NCI-H446 (cell line): ENCODE data around the gene TBCD.

ENCODE experiments used
- DNase-seq, 2 experiments: peaks; one replicate each; lab custom pipeline; 2025; lab: John Stamatoyannopoulos, UW

TBCD gene

DNA sequence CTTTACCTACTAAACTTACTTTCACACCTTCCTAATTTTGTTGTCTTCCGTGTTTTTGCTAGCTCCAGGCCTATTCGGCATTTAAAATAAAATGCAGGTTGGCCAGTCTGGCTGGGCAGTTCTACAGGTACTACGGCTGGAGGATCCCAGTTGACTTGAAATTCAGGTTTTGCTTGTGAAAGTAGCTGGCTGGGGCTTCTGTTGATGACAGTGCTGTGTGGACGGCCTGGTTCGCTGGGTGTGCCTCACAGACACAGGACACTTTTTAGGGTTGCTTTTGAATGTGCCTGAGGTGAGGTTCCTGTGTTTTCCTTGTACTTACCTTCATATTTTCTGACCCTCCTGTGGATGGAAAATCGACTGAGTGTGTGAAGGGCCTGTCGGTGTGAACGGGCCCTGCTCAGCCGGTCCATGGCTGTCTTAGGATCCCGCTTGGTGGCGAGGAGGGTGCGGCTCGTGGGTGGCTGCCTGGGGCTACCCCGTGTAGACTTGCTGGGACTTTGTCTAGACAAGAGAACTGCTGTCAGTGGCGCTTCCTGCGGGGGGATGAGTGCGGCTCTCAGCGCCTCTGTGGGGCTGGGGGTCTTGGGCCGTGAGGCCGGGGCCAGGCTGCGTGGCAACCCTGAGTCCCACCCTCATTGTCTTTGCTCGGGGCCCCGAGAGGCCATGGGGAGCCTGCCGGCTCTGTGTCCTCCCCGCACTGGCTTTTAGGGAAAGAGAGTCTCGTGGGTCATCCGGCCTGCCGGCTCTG is 106.7 kb downstream of the TBCD start:
- DNase-seq: no peak

DNA sequence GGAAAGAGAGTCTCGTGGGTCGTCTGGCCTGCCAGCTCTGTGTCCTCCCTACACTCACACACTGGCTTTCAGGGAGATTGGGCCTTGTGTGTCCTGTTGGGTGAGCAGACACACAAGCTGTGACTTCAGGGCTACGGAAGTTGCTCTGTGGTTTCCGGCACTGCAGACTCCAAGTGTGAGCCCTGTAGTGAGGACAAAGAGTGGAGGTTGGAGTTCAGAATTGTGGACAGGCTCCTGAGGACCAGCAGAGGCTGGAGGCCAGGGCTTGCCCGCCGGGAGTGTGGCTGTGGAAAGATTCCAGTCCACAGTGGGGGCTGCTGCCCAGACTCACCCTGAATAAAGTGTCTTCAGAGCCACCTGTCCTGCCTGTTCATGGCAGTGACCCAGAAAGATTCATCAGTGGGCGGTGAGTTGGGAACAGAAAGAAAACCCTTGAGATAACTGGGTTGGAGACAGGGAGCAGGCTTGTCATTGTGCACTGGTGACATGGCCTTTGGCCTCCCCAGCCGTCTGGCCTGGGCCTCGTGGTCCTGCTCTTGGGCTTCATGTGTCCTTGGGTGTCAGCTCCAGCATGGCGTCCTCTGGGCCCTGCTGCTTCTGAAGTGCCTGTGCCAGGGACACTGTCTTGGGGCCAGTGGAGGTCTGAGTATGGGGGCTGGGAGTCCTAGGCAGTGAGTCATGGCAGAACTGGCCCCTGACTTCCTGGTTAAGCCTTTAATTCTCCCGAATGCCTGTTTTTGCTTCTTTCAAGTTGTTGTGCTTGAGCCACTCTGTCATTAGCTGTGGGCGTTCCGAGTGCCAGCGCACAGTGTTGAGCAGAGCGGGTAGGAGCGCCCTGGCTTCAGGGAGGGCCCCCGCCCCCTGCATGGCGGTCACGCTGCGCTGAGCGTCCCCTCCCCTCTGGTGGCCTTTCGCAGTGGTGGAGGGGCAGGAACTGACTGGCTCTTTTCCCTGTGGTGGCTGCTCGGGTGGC is 107.9 kb downstream of the TBCD start:
- no peak for DNase-seq

DNA sequence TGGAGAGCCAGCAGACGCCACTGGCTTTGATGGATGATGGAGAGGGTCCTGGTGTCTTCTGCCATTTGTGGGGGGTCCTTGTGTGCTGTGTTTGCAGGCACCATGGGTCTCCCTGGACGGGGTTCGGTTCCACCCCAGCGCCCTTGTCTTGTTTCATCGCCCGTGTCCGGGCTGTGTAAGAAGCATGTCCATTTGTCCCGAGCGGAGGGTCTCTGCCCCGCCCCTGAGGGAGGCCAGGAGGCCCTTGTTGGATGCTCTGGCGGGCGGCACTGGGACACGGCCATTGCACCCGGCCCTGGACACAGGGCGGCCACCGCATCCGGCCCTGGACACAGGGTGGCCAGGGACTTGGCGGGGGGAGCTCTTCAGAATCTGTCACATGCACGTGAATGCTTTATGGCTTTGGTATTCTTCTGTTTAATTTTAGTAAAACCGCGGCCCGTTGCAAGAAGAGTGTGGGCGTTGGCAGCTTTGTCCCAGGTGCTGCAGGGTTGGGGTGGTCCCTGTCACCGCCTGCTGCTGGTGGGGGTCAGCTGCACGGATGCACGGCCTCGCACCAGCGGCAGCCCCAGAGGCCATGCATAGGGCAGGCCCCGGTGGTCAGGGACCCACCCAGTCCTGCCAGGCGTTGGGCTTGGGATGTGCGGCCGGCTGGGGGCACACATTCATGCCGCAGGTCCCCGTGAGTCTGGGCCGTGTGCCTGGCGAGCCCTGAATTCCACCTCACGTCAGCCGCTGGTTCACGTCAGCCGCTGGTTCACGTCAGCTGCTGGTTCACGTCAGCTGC is 108.9 kb downstream of the TBCD start:
- no peak for DNase-seq

DNA sequence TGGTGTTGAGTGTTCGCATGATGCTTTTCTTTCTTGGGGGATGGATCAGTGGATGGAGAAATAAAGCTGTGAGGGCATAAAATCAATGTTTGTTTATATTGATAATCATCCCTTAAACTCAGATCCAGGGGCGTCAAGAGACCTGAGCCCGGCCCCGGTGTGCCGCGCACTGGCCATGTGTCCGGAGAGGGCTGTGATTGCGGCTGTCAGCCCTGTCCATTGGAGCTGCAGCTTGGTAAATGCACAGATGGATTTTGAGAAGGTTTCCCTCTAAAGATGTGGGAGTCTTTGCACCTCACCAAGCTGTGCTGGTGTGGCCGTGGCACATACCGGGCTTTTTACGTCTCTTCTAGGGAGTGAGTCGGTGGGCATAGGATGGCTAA is 109.5 kb downstream of the TBCD start:
- no peak for DNase-seq

DNA sequence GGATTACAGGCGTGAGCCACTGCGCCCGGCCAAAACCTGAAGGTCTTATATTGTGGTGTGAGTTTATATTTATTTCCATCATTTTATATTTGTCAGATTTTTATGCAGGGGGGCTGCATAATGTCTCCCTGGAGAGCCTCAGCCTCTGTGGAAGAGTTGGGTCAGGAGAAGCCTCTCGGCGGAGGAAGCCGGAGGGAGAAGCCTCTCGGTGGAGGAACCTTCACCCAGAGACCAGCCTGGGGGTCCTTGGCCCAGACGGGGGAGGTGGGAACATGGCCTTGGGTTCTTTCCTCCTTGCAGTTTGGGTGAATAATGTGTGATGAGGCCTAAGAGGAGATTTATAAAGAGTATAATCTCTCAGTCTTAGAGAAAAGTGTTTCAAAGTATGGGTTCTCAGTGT is 110.3 kb downstream of the TBCD start:
- no peak for DNase-seq

DNA sequence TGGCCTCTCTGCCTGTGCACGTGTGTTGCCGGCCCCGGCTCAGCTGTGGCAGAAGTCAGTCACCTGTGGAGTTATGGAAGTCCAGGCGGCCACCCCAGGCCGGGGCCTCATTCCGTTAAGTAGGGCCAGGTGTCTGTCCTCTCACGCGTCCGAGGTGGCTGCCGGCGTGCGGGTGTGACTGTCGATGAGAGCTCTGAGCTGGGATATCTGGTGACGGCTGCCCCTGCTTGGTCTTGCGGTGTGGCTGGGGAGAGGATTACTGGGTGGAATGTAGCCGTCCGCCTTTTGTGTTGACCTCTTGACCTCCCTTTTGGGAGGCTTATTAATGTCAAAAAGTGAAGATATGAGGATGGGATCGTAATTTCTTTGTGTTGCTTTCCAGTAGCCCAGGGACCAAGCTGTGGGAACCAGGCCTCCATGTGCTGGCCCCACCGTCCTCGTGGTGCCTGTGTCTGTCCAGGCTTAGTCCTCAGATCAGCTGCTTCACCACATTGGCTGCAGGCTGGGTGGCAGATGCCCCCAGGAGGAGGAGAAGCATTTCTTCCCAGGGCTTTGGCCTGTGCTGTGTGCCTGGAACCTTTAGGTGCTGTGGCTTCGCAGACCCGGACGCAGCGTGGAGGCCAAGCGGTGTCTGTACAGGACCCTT is 111.0 kb downstream of the TBCD start:
- DNase-seq: no peak

DNA sequence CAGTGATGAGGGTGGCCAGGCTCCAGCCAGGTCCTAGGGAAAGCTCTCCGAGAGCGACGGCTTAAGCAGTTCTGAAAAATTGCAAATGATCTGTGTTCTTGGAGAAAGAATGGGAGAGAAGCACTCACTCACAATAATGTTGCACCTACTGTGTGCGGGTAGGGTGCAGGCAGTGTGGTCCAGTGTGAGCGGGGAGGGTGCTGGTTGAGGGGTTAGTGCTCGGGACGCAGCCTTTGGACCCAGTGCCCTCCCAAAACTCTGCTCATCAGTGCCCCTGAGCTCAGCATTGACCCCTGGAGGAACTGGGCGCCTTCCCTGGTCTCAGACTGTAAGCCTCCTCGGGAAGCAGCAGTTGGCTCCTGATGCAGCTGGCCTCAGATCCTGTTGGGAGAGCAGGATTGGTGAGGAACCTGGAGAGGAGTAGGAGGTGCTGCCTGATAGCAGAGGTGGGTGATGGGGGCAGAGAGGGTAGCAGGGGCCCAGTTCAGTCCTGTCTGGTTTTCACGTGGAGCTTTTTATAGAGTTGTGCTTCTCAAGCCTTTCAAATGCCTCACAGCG is 111.6 kb downstream of the TBCD start:
- peak in 1 of 2 experiments; percentile 46 for DNase-seq

DNA sequence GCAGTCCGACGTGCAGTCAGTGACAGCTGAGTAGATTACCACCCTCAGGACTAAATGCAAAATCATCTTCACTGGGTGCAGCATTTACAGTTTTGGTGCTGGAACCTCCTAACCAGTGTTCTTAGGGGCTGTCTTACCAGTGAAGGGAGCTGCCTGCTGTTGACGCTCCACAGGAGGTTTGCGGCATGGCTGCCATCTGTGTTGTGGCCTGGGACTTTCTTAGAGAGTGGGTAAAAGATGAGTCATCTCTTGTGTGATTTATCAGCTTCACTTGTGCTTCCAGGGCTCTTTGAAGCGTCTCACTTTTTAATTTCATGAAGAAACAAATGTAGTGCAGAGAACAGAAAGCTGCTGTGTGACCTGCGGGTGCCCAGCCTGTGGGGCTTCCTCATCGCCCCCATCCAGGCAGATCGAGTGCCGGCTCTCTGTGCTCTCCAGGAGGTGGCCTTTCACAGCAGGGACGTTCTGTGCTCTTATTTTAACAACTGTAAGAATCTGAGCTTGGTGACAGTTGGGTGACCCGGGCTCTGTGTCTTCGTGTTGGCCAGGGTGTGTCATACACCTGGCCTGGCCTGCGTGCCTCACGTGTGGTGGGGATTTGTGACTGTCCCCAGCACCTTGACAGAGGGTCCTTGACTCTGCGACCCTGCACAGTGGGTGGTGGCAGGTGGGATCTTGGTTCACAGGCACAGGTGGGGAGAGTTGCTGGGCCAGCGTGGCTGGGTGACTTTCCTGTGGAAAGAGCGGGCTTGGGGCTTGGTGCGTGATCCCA is 112.3 kb downstream of the TBCD start:
- DNase-seq: peak; percentile 24 to 75

DNA sequence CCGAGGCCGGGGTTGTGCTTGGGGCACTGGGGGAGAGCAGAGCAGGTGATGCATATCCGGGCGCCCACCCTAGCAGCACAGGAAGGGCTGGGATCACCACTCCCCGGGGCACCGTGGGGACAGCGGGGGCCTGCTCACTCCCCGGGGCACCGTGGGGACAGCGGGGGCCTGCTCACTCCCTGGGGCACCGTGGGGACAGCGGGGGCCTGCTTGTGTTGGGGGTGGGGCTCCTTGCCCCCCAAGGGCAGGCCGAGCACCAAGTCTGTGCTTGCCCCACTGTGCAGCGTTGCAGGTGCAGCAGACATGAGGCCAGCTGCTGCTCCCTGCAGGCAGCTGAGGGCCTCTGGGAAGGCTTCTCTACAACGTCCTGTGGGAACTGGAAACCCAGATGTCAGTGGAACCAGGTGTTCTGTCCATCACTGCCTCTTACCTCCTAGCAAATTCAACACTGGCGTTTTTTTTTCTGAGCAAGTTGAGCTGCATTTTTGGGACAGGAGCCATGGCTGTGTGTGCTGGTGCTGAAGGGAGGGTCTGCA is 112.9 kb downstream of the TBCD start:
- DNase-seq: no peak

DNA sequence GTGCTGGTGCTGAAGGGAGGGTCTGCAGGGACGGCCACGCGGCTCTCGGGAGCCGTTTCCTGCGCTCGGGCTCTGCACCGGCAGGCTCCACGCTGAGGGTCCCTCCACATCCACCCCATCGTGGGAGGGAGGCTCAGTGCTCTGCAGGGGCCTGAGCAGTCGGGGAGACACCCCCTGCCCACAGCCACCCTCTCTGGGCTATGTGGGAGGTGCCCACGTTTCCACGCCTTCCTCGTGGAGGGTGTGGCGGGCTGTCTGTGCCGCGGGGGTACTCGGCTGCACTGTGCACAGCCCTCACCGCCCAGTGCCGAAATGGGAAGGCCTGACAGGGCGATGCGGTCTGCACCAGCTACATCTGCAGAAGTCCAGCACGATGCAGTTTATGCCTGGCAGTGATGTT is 113.4 kb downstream of the TBCD start:
- DNase-seq: no peak

DNA sequence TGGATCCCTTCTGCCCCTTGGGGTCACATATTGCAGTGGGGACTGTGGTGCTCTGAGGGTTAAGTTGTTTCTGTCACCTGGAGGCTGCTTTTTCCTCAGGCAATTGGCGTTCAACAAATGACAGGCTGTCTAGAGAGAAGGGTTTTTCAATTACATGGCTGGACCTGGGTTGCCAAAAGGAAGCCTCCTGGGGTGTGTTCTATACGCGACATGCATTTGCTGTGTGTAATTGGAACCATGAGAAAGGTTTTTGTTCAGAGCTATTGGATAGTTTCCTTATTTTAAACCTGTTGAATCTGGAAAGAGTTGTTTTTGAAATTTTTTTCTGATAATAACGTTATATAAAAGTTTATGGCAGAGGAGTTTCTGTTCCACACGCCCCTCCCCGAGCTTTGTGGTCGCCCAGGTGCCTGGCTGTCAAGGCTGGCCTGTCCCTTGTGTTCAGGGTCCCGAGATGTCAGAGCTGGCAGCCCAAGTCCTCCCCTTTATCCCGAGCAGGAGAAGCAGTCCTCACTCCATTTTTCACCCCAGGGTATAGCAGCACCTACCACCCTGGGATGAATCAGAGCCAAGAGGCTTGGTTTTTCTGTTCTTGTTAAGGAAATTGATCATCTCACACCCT is 114.0 kb downstream of the TBCD start:
- no peak for DNase-seq

DNA sequence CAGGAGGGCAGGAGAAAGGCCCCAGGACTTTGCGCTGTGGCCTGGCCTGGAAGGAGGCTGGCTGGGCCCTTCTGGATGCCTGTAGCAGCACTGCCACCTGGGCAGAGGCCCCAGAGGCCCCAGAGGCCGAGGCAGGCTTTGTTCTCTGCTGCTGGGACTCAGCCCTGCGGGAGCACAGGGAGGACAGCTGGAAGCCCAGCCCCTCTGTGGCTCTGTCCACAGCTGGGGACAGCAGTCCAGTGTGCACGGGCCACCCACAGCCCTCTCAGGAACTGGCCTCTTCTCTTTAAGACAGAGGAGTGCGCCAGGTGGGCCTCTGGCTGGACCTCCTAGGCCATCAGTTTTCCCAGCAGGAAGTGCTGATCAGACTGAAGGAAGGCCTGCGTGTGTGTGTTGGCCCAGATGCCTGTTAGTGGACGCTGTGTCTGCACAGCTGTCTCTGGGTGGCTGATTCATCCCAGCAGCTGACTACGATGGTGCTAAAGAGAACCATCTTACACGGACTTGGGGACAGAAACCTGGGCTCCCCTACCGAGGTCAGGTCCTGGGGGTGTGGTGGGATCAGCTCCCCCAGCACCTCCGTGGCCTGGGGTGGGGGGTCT is 114.8 kb downstream of the TBCD start:
- DNase-seq: no peak

DNA sequence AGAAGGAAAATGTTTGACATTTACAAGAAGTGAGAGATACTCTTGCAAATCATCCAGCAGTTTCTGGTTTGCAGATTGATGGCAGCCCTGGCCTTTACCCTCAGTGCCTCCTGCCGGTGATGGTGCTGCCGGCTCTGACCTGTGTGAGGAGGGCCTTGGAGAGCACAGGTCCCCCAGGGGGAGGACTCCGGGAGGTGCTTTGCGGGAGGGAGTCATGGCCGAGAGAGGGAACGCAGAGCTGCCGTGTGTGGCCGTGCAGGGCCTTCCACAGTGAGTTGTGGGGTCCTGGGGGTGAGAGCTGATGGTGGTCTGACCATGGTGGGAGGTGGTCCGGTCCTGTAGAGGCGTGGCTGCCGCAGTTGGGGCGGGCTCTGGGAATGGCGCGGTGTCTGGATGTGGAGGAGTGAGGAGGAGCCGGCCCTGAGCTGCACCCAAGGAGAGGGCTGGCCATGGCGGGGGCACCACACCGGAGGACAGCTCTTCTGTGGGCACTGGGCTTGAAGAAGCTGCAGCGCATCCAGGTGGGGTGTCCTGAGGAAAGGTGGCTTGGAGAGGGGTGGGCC is 116.0 kb downstream of the TBCD start:
- DNase-seq: no peak

DNA sequence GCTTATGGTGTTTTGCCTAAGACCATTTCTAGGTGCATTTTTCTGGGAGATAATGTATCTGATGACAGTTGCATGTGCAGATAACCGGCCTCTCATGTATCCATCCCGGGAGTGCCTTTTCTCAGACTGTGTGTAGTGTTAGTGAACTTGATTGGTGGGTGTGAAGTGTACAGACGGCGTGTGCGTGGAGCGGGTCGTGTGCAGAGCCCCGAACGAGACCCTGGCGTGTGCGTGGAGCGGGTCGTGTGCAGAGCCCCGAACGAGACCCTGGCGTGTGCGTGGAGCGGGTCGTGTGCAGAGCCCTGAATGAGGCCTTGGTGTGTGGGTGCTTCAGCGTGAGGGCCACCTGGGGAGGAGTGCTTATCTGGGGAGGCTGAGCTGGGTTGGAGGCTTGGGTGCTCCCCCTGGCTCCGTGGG is 116.9 kb downstream of the TBCD start:
- no peak for DNase-seq

DNA sequence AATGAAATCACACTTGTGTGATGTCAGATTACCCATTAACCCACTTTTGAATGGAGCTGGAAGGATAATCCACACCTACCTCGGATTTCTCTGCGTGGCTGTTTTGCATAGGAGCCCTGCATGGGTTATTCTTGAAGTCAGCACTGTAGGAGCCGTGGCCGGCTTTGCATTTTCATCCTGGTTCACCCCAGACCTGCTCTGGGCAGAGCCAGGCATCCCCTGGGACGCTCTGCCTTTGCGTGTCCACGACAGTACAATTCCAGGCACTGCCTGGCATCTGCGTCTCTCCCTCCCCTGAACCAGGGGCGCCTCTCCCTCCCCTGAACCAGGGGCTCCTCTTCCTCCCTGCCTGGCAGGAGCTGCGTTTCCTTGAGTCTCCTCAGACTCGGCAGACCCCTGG is 117.7 kb downstream of the TBCD start:
- DNase-seq: no peak

DNA sequence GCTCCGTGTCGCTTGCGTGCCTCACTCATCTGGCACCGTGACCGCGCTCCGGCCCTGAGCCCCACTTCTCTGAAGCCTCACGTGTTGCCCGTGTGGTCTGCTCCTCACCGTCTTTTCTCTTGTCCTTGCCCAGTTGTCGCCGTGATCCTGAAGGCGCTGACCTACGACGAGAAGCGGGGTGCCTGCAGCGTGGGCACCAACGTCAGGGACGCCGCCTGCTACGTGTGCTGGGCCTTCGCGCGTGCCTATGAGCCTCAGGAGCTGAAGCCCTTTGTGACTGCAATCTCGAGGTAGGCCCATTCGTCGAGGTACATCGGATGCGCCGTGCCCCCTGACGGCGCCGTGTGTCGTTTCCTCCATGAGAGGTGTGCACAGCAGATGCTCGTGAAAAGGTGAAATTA is 118.2 kb downstream of the TBCD start:
- DNase-seq: no peak

DNA sequence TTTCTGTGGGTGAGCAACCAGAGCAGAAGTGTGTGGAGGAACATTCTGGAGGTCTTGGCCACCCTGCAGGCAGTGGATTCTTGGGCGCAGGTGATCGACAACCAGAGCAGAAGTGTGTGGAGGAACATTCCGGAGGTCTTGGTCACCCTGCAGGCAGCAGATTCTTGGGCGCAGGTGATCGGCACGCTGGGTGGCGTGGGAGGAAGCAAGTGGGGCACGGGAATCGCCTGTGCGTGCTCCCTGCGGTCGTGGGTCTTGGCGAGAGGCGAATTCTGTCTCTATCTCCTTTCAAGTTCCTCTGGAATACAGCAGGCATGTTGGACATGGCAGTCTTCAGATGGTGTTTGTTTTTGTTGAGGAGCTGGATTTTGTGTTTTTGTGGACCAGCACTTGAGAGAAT is 118.7 kb downstream of the TBCD start:
- DNase-seq: no peak

DNA sequence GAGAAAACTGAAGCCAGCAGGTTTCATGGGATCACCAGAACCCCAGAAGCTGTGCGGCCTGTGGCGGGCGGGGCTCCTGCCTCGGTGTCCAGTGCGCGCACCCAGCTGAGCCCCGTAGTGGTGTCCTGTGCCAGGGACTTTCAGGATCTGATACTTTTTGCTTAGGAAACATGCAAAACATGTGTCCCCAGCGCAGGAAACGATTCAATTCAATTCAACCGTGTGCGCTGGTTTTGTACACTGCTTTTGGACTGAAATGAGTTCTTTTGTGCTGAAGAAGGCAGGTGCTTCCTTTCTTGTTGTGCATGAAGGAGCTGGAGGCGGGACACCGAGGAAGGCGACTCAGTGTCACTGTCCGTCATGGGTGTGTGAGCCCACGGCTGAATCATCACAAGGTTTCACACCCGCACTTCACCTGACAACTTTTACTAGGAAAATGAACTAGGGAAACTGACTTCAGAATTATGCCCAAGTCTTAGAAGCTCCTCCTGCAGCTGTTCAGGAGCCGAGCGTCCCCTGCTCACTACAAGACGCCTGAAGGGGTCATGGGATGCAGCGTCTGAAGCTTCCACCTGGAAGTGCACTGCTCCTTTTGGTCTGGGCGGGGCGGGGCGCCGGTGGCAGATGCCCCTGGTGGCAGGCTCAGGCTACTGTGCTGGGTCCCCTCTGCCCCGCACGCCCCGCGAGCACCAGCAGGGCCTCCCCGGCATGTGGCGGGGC is 119.4 kb downstream of the TBCD start:
- no peak for DNase-seq
